OCI-LY7 (cell line): ENCODE results near the gene PCDHGB5. TPM values are rescaled to one million over a fixed set of nuclear protein-coding genes. Genes with fewer than 3 reads are reported as not detected.
"Not testable (repeated sequence)": the region's sequence is repeated elsewhere in the genome, so short reads cannot be mapped to it uniquely, and the experiment has no call there.

Experiments
- BruUV-seq: library from RNA; stranded (reverse); fragments of 400-500 nt; replicated peaks from 2 replicates; lab custom pipeline; 2021; lab: Mats Ljungman, UMichigan
- CTCF ChIA-PET: fragments of 300-600 bp; sonication (Branson Sonifier 250); formaldehyde crosslinking; loops from one replicate; lab custom pipeline; 2022; ENCODE audit warnings: antibody characterized with exemption; ENCODE audit not compliant: unreplicated experiment; lab: Charles Lee
- POLR2A ChIA-PET: fragments of 300-600 bp; sonication (Branson Sonifier 250); formaldehyde crosslinking; loops from one replicate; lab custom pipeline; 2022; ENCODE audit warnings: antibody characterized with exemption; lab: Charles Lee
- DNase-seq: peaks from one replicate; pipeline ENCODE4 v3.0.0-alpha.2; 2015; ENCODE audit warnings: low spot score
- H2AFZ ChIP-seq: fragments of 200-600 bp; sonication (generic), shearing (Covaris generic); 2 replicates; pipeline ENCODE4 v1.6.1; 2014; ENCODE audit warnings: mild to moderate bottlenecking, antibody characterized with exemption, low read length, moderate library complexity
- H3K27ac ChIP-seq: fragments of 200-600 bp; sonication (generic); 2 replicates; pipeline ENCODE4 v1.5.1; 2014; ENCODE audit warnings: mixed run types, low read depth, mild to moderate bottlenecking, moderate library complexity, low read length, inconsistent platforms; ENCODE audit not compliant: poor library complexity, severe bottlenecking
- H3K36me3 ChIP-seq: fragments of 200-600 bp; sonication (generic); 2 replicates; pipeline ENCODE4 v1.6.1; 2014; ENCODE audit warnings: mild to moderate bottlenecking, antibody characterized with exemption, low read length, moderate library complexity, mixed read lengths; ENCODE audit not compliant: insufficient read depth
- H3K4me1 ChIP-seq: fragments of 200-600 bp; sonication (generic); 2 replicates; pipeline ENCODE4 v1.5.1; 2014; ENCODE audit warnings: mild to moderate bottlenecking, low read length; ENCODE audit not compliant: insufficient read depth, poor library complexity, severe bottlenecking
- H3K4me2 ChIP-seq: fragments of 200-600 bp; sonication (generic); 2 replicates; pipeline ENCODE4 v1.6.1; 2014; ENCODE audit warnings: mild to moderate bottlenecking, low read length
- H3K4me3 ChIP-seq: fragments of 200-600 bp; sonication (generic); 2 replicates; pipeline ENCODE4 v1.5.1; 2014; ENCODE audit warnings: mild to moderate bottlenecking, low read depth, low read length; ENCODE audit not compliant: poor library complexity, severe bottlenecking
- H3K79me2 ChIP-seq: fragments of 200-600 bp; sonication (generic); 2 replicates; pipeline ENCODE4 v1.6.1; 2016; ENCODE audit warnings: low read depth, mild to moderate bottlenecking, low read length, moderate library complexity, mixed read lengths; ENCODE audit not compliant: insufficient read depth
- H3K9me2 ChIP-seq: fragments of 200-600 bp; sonication (generic); 2 replicates; pipeline ENCODE4 v1.6.1; 2016; ENCODE audit warnings: mild to moderate bottlenecking, low read length, mixed read lengths; ENCODE audit not compliant: insufficient read depth
- H3K9me3 ChIP-seq: fragments of 200-600 bp; sonication (generic); 2 replicates; pipeline ENCODE4 v1.6.1; 2014; ENCODE audit warnings: mild to moderate bottlenecking, mixed run types, low read length, mixed read lengths
- H4K20me1 ChIP-seq: fragments of 200-600 bp; sonication (generic); 2 replicates; pipeline ENCODE4 v1.6.1; 2014; ENCODE audit warnings: mild to moderate bottlenecking, antibody characterized with exemption, low read length, moderate library complexity, mixed read lengths; ENCODE audit not compliant: insufficient read depth
- EZH2phosphoT487 ChIP-seq: fragments of 200-600 bp; sonication (generic); IDR thresholded peaks from 2 replicates; pipeline ENCODE4 v1.6.1; 2018; ENCODE audit warnings: low read depth, borderline replicate concordance, mild to moderate bottlenecking, mixed run types, antibody characterized with exemption, low read length, moderate library complexity, mixed read lengths
- intact Hi-C: fragments of 100-400 bp; cut with micrococcal nuclease; formaldehyde crosslinking; loops from one replicate; pipeline ENCODE4 v1.10.0; 2022; ENCODE audit not compliant: unreplicated experiment
- total RNA-seq, 2 experiments: library from RNA; depleted of rRNA in 1 of 2; stranded (reverse); fragments of >200 nt in 1 of 2; shearing (Covaris generic) in 1 of 2; gene quantifications; 2 replicates each; pipeline ENCODE4 v1.2.3, GENCODE V29; 2014 to 2022
- TF ChIP-seq, protein P1 (sequence below): fragments of 200-600 bp; sonication (generic); conservative IDR thresholded peaks from 2 replicates; pipeline ENCODE4 v1.5.1; 2014; ENCODE audit warnings: mild to moderate bottlenecking, antibody characterized with exemption, low read length, moderate library complexity, mixed read lengths

PCDHGB5 gene
- total RNA-seq, 2 experiments from 2014 or later, result 5.1 to 8.6 TPM

DNA sequence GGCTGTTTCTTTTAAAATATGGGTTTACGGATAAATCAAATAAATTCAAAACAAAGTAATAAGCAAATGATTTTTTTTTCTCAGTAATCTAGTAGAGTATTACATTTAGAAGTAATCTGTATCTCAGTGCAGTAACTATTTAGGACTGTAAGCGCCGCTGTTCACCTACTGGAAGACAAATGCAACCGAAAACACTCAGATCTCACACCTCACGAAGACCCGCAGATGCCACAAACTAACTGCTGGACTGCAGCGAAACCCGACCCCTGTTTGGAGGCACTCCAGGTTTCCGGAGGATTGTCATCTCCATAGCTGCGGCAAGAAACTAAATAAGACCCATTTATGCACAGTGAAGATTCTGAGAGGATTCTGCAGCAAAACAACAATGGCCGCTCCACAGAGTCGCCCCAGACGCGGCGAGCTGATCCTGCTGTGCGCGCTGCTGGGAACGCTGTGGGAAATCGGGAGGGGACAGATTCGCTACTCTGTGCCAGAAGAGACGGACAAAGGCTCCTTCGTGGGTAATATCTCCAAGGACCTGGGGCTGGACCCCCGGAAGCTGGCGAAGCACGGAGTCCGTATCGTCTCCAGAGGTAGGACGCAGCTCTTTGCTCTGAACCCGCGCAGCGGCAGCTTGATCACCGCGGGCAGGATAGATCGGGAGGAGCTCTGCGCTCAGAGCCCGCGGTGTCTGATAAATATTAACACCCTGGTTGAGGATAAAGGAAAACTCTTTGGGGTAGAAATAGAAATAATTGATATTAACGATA is 5.1 kb upstream of the PCDHGB5 start, which contains the start of gene PCDHGA8:
Gene PCDHGA8 (plus strand): TSS at position 205 of the 770 bp plus-strand sequence. CDS start 181 bp downstream, at position 386.
- TF ChIP-seq, protein P1, sequence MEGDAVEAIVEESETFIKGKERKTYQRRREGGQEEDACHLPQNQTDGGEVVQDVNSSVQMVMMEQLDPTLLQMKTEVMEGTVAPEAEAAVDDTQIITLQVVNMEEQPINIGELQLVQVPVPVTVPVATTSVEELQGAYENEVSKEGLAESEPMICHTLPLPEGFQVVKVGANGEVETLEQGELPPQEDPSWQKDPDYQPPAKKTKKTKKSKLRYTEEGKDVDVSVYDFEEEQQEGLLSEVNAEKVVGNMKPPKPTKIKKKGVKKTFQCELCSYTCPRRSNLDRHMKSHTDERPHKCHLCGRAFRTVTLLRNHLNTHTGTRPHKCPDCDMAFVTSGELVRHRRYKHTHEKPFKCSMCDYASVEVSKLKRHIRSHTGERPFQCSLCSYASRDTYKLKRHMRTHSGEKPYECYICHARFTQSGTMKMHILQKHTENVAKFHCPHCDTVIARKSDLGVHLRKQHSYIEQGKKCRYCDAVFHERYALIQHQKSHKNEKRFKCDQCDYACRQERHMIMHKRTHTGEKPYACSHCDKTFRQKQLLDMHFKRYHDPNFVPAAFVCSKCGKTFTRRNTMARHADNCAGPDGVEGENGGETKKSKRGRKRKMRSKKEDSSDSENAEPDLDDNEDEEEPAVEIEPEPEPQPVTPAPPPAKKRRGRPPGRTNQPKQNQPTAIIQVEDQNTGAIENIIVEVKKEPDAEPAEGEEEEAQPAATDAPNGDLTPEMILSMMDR, result peak; percentile 84
- TF ChIP-seq EZH2phosphoT487, result no peak
- DNase-seq, result peak; percentile 41
- Histone ChIP-seq H3K9me2 (no peaks in the 10 kb centered on the region), H3K79me2 (peaks cover 8% of the 10 kb centered on the region; the same call in 1 of the 2 replicates), H4K20me1 (no peaks in the 10 kb centered on the region), H3K9me3 (no peaks in the 10 kb centered on the region), H3K4me2 (peak within 1 kb of the TSS; percentile 40), H3K27ac (no peak within 1 kb of the TSS), H3K4me1 (peaks cover 7% of the 10 kb centered on the region), H3K36me3 (no peaks in the 10 kb centered on the region), H2AFZ (no peak within 1 kb of the TSS), H3K4me3 (peak within 1 kb of the TSS; percentile 25)
- POLR2A ChIA-PET, result interaction anchor here (1.4 kb wide), 1 partner anchor 12 kb away, joined by 3 read pairs; no protein-coding TSS in a partner anchor
- BruUV-seq, result no TSS peak
- intact Hi-C loops, result no loop called here
- CTCF ChIA-PET, result no interaction called here

DNA sequence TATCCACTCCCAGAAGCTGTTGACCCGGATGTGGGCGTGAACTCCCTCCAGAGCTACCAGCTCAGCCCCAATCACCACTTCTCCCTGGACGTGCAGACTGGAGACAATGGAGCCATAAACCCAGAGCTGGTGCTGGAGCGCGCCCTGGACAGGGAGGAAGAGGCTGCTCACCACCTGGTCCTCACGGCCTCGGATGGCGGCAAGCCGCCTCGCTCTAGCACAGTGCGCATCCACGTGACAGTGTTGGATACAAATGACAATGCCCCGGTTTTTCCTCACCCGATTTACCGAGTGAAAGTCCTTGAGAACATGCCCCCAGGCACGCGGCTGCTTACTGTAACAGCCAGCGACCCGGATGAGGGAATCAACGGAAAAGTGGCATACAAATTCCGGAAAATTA is 4.5 kb upstream of the PCDHGB5 start:
- Histone ChIP-seq H3K4me2 (no peak overlapping the region), H3K27ac (no peak overlapping the region), H2AFZ (no peak overlapping the region), H3K4me3 (no peak overlapping the region), H3K4me1 (peaks cover 7% of the 10 kb centered on the region), H4K20me1 (no peaks in the 10 kb centered on the region), H3K79me2 (peaks cover 8% of the 10 kb centered on the region; the same call in 1 of the 2 replicates), H3K36me3 (no peaks in the 10 kb centered on the region), H3K9me2 (no peaks in the 10 kb centered on the region), H3K9me3 (no peaks in the 10 kb centered on the region)
- CTCF ChIA-PET, result no interaction called here
- BruUV-seq, result no TSS peak
- intact Hi-C loops, result no loop called here
- no peak for DNase-seq
- POLR2A ChIA-PET, result no interaction called here
- no peak for TF ChIP-seq EZH2phosphoT487
- TF ChIP-seq, protein P1, result no peak

DNA sequence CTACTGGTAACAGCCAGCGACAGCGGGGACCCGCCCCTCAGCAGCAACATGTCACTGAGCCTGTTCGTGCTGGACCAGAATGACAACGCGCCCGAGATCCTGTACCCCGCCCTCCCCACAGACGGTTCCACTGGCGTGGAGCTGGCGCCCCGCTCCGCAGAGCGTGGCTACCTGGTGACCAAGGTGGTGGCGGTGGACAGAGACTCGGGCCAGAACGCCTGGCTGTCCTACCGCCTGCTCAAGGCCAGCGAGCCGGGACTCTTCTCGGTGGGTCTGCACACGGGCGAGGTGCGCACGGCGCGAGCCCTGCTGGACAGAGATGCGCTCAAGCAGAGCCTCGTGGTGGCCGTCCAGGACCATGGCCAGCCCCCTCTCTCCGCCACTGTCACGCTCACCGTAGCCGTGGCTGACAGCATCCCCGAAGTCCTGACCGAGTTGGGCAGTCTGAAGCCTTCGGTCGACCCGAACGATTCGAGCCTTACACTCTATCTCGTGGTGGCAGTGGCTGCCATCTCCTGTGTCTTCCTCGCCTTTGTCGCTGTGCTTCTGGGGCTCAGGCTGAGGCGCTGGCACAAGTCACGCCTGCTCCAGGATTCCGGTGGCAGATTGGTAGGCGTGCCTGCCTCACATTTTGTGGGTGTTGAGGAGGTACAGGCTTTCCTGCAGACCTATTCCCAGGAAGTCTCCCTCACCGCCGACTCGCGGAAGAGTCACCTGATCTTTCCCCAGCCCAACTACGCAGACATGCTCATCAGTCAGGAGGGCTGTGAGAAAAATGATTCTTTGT is 3.2 kb upstream of the PCDHGB5 start:
- BruUV-seq, DNase-seq, H3K4me2 ChIP-seq, H3K9me3 ChIP-seq, POLR2A ChIA-PET, H3K4me1 ChIP-seq, intact Hi-C loops, H3K36me3 ChIP-seq, H3K27ac ChIP-seq, H3K4me3 ChIP-seq, H2AFZ ChIP-seq, H3K9me2 ChIP-seq, CTCF ChIA-PET, H4K20me1 ChIP-seq, H3K79me2 ChIP-seq: not testable (repeated sequence)
